HG02885 (cell line): Measurements from ENCODE around the gene CARS1.

Experiments
- ATAC-seq: cut with Tn5 transposase; IDR thresholded peaks from one replicate; pipeline ENCODE4 v1.9.1; 2021; ENCODE audit warnings: mild to moderate bottlenecking; ENCODE audit not compliant: unreplicated experiment, poor library complexity

CARS1 gene

GRCh38 chr11:3042496-3043314, 14.5 kb downstream of the CARS1 start:
- ATAC-seq, result no peak

GRCh38 chr11:3041699-3042441, 15.4 kb downstream of the CARS1 start:
- no peak for ATAC-seq

- no peak for ATAC-seq
Observed at GRCh38 chr11:3040881-3041280, 16.3 kb downstream of the CARS1 start.

DNA sequence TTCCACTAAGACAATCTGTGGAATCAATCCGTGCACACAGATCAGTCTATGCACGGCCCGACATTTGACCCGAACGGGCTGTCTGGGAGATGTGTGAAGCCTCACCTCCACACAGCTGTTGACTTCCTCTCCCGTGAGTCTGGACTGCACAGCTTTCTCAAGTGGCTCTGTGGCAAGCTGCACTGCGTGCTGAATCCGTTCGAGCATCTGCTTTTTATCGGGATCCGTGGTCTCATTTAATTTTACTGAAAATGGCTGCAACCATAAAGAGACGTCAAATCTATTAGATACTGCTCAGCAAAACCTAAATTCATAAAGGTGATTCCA, 19.3 kb downstream of the CARS1 start:
- ATAC-seq, result no peak

DNA sequence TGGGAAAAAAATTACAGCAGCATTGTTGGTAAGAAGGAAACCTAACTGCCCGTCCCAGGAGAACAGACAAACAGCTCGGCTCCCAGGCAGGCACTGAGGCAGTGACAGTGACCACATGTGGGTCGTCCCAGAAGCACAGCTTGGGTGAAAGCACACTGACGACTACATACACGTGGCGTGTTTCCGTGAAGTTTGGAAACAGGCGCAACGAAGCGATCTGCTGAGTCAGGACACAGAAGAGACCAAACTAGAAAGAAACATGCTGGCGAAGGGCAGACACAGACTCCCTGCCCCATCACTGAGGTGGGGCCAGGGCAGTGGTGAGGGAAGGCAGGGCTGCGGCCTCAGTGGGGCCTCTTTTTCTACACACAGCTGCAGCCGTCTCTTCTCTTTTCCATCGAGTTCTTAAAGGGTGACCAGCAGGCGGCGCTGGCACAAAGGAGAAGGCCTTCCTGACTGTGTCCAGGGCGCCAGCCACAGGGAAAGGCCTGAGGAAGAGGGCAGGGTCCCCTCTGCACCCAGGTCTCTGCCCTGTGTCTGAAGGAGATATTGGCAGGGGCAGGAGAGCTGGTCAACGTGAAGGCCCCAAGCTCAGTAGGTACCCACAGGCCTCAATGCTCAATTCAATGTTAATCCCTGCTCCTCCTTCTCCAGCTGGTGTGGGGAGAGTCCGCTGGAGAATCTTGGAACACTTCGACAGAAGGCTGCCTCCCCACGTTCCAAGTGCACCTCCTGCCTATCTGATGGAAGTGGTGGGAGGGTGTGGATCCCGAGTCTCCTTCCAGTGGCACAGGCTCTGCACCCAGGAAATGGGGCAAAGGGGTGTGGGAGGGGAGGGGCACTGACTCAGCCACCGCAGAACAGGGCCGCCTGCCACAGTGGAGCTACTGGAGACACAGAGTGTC, 19.9 kb downstream of the CARS1 start:
- ATAC-seq, result peak; percentile 47

GRCh38 chr11:3036419-3036818, 20.8 kb downstream of the CARS1 start:
- peak; percentile 58 for ATAC-seq

DNA sequence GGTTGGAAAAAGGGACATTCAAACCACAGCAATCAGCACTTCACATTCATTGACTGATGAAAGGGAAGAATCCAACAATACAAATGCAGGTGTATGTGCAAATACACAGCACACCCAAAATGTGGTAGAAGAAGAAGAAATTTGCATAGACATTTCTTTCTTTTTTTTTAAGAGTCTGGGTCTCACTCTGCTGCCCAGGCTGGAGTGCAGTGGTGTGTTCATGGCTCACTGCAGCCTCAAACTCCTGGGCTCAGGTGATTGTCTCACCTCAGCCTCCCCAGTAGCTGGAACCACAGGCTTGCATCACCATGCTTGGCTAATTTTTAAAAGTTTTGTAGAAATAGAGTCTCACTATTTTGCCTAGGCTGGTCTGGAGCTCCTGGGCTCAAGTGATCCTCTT, 21.9 kb downstream of the CARS1 start:
- ATAC-seq, result no peak

GRCh38 chr11:3030289-3031070, 26.7 kb downstream of the CARS1 start:
- ATAC-seq, result no peak

DNA sequence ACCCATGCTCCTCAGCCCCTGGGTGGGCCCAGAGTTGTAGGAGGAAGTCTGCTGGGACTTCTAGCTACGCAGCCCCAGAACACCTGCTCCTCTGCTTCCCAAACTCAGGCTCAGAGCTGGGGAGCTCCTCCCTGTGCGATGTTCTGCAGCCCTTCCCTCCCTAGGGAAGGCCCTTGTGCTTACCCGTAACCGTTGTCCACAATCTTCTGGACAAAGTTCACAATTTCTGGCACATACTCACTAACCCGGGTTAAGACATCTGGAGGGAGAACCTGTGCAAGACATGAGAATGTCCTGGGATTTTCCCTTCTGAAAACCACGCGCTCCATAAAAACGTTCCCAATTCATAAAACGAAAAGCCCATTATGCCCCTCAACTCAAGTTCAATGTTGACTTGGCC, 28.4 kb downstream of the CARS1 start:
- no peak for ATAC-seq

DNA sequence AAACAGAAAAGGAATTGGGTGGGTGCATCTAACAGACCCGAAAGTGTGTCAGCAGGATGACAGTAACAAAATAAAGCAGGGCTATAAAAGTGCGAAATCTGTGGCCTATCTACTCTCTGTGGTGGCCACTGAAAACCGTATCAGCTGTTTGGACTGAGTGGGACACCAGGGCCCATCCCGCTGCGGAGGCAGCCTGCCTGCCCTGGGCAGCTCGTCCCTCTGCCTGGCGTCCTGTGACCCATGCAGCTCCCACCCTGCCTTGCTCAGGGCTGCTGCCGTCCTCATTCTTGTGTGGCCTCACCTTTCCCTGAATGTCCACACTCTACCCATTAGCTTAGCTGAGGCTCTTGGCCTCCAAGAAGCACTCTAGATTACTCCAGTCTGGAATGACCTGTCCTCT, 30.4 kb downstream of the CARS1 start:
- ATAC-seq, result no peak

DNA sequence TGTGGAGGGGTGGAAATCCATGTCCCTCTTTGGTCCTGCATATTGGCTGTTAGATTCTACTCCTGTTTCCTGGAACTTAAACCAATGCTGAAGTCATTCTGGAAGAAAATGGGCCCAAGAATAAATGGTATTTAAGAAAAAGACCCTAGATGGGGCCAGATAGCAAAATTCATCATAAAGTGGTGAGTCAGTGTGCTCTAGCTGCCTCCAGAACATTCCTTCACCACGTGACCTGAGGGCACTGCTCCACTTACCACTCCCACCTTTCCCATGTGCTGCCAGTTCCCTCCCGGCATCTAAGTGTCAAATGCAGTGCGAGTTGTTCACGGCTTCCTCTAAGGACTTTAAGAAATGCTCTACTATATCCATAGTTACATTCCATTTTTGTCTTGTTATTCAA, 34.2 kb downstream of the CARS1 start:
- ATAC-seq, result no peak

DNA sequence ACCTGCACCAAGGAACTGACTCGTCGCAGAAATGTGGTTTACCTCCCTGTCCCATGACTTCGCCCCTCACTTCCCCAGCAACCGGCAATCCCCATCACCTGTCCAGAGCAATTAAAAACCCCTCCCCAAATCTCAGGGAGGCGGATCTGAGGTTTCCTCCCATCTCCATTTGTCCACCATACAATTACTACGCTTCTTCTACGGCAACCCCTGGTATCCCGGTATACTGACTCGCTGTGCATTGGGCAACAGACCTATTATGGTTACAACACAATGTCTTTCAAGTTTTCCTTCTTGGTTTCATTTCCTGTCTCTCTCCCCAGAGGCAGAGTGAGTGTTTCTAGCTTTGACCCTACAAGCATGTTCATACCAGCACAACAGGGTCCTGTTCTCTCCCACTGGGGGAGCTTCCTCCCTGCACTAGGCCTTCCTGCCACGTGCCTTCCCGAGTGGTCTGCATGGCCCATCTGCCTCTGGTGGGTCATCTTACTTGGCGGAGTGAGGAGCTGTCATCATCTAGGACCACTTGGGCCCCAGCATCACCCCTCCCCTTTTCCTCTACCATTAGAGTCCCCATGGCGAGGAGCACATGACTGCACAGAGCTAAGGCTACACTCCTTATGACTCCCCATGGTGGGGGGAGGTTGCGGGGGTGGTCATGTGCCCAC, 34.8 kb downstream of the CARS1 start:
- peak; percentile 73 for ATAC-seq

DNA sequence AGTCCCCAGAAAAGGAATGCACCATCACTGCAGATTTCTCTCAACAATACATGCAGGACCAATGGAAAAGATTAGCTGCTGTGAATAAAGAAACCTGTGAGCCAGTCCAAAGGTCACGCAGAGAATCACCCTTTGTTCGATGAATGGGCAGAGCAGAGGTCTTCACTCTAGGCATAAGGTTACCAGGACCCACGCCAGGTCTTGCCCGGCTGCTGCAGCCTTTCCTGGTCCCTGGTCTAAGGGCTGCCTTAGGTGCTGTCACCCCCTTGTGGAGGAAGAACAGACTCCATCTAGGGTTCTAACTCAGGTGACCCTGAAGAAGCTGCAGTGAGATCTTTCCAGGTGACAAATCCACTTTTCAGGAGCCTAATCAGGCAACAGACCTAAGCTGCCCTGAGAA, 36.1 kb downstream of the CARS1 start:
- no peak for ATAC-seq

DNA sequence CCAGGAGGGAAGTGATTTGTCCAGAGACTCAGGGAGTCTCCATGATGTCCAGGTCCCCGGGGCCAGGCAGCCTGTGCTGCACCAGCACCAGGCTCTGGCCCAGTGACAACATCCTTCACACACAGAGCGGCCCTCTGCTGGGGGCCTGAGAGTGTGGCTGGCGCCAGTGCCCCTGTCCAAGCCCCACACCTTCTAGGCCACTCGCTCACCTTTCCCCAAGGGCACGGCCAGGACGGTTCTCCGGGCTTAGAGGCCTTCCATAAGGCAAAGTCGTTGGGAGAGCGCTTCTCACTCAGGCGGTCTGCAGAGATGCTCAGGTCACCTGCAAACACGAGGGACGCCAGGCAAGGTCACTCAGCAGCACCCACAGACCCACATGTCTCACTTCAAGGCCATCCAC, 37.2 kb downstream of the CARS1 start:
- no peak for ATAC-seq

GRCh38 chr11:3018596-3018995, 38.6 kb downstream of the CARS1 start:
- ATAC-seq, result no peak

DNA sequence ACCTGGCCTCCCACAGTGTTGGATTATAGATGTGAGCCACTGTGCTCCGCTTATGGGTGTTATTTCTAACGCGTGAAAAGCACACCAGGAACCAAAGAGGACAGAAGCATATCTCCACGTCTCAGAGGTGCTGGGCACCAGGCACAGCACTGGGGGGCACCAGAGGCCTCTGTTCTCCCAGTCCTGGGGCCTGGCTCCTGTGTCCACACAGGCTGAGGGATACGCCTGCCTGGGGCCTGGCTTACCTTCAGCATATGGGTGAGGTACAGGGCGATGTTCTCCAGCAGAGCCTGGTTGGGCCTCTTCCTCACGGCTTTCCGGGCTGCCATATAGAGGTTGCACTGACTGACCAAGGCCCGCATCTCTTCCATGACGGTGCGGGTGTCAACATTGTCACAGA, 40.4 kb downstream of the CARS1 start:
- no peak for ATAC-seq

- no peak for ATAC-seq
Observed at GRCh38 chr11:3015796-3016195, 41.4 kb downstream of the CARS1 start.

- ATAC-seq, result no peak
Observed at GRCh38 chr11:3014943-3015342, 42.3 kb downstream of the CARS1 start.

GRCh38 chr11:3014057-3014938, 42.9 kb downstream of the CARS1 start:
- ATAC-seq, result no peak
